ENCODE results near the gene GSX2. TPM values are rescaled to one million over a fixed set of nuclear protein-coding genes. Genes with fewer than 3 reads are reported as not detected.

GSX2 gene
- total and polyA plus RNA-seq, 2 of the 8 experiments (the other 6 are each of a cell fraction or from before 2014, with no cell fraction given) = not detected

DNA sequence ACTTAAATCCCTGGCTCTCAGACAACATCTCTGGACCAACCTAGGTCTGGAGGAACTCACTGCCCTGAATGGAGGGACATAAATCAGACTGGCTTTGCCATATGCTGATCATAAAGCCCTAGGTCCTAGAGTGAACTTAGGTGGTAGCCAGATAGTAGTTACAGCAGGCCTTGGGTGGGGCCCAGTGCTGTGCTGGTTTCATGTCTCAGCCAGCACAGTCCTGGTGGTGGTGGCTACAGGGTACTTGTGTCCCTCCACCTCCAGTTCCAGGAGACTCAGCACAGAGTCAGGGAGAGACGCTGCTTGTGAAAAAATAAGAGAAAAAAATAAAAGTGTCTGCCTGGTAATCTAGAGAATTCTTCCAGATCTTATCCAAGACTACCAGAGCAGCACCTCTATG is 40.3 kb downstream of the GSX2 start:
- no peaks in the 10 kb centered on the region for H3K79me2 ChIP-seq (ENCODE audit: control insufficient read depth in 1 of 2, insufficient read depth in 2 of 2, low read length in 2 of 2)
- no peak overlapping the region for H2BK15ac ChIP-seq (ENCODE audit: low read length)
- H3K36me3 ChIP-seq (ENCODE audit: control insufficient read depth in 2 of 4, insufficient read depth in 4 of 4, low read length in 3 of 4) = no peaks in the 10 kb centered on the region
- DNase-seq (ENCODE audit: low read depth in 1 of 2, low spot score in 2 of 2) = no peak
- 95% methylated on average over 1 of the region's 1 CpG; no CpG with 5 or more reads in 1 of the 2 experiments for WGBS, 2 experiments (ENCODE audit: extremely low coverage in 1 of 2, insufficient coverage in 1 of 2, insufficient read length in 1 of 2, insufficient replicate concordance in 2 of 2, low coverage in 1 of 2, low lambda C conversion rate in 2 of 2, missing lambda C conversion rate in 1 of 2)
- H3K9me3 ChIP-seq (ENCODE audit: insufficient read depth in 2 of 2, low read depth in 1 of 2, low read length in 1 of 2) = no peaks in the 10 kb centered on the region
- no peak overlapping the region for H3K23ac ChIP-seq (ENCODE audit: insufficient read length)
- no peak overlapping the region for H2AFZ ChIP-seq (ENCODE audit: low read length)
- H2BK5ac ChIP-seq (ENCODE audit: low read depth, low read length) = no peak overlapping the region
- H2BK120ac ChIP-seq (replicated peaks; ENCODE audit: low read depth, low read length) = no peak overlapping the region
- CTCF ChIA-PET (ENCODE audit: partially characterized antibody) = interaction anchor here (0.6 kb wide), 1 partner anchor 213 kb away, joined by 4 read pairs; no protein-coding TSS in a partner anchor
- no peaks in the 10 kb centered on the region for H4K20me1 ChIP-seq (replicated peaks in 1 of 2; ENCODE audit: control insufficient read depth in 1 of 2, insufficient read depth in 2 of 2, low read length in 2 of 2)
- no peak overlapping the region for H3K56ac ChIP-seq (replicated peaks; ENCODE audit: insufficient read length, low read depth, low read length)
- no peak overlapping the region for H3K4me3 ChIP-seq (ENCODE audit: extremely low read depth in 1 of 4, insufficient read depth in 2 of 4, low read depth in 3 of 4, low read length in 4 of 4)
- POLR2A ChIA-PET (ENCODE audit: partially characterized antibody) = no interaction called here
- H3K4me2 ChIP-seq (ENCODE audit: insufficient read depth in 1 of 2, low read depth in 2 of 2, low read length in 2 of 2) = no peak overlapping the region
- no peak overlapping the region for H3K9ac ChIP-seq (replicated peaks in 1 of 4; ENCODE audit: extremely low read depth in 1 of 4, low read depth in 3 of 4, low read length in 3 of 4)
- H3K27me3 ChIP-seq (replicated peaks in 1 of 4; ENCODE audit: control insufficient read depth in 3 of 4, extremely low read depth in 1 of 4, insufficient read depth in 3 of 4, low read length in 3 of 4) = no peaks in the 10 kb centered on the region
- no peak overlapping the region for H4K8ac ChIP-seq (ENCODE audit: extremely low read depth, insufficient read depth, low read length)
- H3K14ac ChIP-seq (ENCODE audit: insufficient read length) = no peak overlapping the region
- no peak for FAIRE-seq
- no peak overlapping the region for H3K18ac ChIP-seq (ENCODE audit: extremely low read depth, low read length)
- no peak overlapping the region for H2BK12ac ChIP-seq (ENCODE audit: low read depth, low read length)
- no peak overlapping the region for H2AK5ac ChIP-seq (ENCODE audit: low read depth, low read length)
- H4K5ac ChIP-seq (ENCODE audit: insufficient read length, low read depth, low read length) = no peak overlapping the region
- H3K27ac ChIP-seq (ENCODE audit: low read depth, low read length) = no peak overlapping the region
- H3K4ac ChIP-seq (replicated peaks; ENCODE audit: insufficient read length, low read depth, low read length) = no peak overlapping the region
- H3K23me2 ChIP-seq (ENCODE audit: low read depth, low read length) = no peaks in the 10 kb centered on the region
- no peaks in the 10 kb centered on the region for H3K4me1 ChIP-seq (replicated peaks in 1 of 4; ENCODE audit: control insufficient read depth in 3 of 4, insufficient read depth in 4 of 4, low read length in 3 of 4)
- H3K79me1 ChIP-seq (ENCODE audit: low read depth, low read length) = no peaks in the 10 kb centered on the region
- no peak overlapping the region for H4K91ac ChIP-seq (replicated peaks; ENCODE audit: insufficient read length, low read length)
- H2BK20ac ChIP-seq (ENCODE audit: low read length) = no peak overlapping the region
- TF ChIP-seq HDAC6 (IDR thresholded peaks at IDR 0.05; ENCODE audit: low read depth, low read length) (no peak), TAF7 (optimal IDR thresholded peaks at IDR 0.05; ENCODE audit: borderline replicate concordance, low read depth, low read length) (no peak), BCL11A (IDR thresholded peaks at IDR 0.05; ENCODE audit: low read depth in 2 of 2, low read length in 2 of 2) (no peak), KDM4A (IDR thresholded peaks at IDR 0.05; ENCODE audit: low read depth, low read length, severe bottlenecking) (no peak), EP300 (IDR thresholded peaks at IDR 0.05; ENCODE audit: borderline replicate concordance in 1 of 2, low read depth in 2 of 2, low read length in 2 of 2) (no peak), JUND (IDR thresholded peaks at IDR 0.05; ENCODE audit: low read length) (no peak), ASH2L (IDR thresholded peaks at IDR 0.05; ENCODE audit: low read length) (no peak), FOSL1 (IDR thresholded peaks at IDR 0.05; ENCODE audit: insufficient read depth, low read depth, low read length) (no peak), EGR1 (IDR thresholded peaks at IDR 0.05; ENCODE audit: borderline replicate concordance, low read depth, low read length) (no peak), BRCA1 (IDR thresholded peaks at IDR 0.05; ENCODE audit: low read depth, low read length) (no peak), HDAC2 (IDR thresholded peaks at IDR 0.05; ENCODE audit: borderline replicate concordance in 1 of 2, low read depth in 2 of 2, low read length in 2 of 2) (no peak)
- TF ChIP-seq, protein P1, sequence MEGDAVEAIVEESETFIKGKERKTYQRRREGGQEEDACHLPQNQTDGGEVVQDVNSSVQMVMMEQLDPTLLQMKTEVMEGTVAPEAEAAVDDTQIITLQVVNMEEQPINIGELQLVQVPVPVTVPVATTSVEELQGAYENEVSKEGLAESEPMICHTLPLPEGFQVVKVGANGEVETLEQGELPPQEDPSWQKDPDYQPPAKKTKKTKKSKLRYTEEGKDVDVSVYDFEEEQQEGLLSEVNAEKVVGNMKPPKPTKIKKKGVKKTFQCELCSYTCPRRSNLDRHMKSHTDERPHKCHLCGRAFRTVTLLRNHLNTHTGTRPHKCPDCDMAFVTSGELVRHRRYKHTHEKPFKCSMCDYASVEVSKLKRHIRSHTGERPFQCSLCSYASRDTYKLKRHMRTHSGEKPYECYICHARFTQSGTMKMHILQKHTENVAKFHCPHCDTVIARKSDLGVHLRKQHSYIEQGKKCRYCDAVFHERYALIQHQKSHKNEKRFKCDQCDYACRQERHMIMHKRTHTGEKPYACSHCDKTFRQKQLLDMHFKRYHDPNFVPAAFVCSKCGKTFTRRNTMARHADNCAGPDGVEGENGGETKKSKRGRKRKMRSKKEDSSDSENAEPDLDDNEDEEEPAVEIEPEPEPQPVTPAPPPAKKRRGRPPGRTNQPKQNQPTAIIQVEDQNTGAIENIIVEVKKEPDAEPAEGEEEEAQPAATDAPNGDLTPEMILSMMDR (IDR thresholded peaks at IDR 0.05; ENCODE audit: control extremely low read depth in 1 of 3, insufficient read depth in 1 of 3, low read depth in 1 of 3, low read length in 3 of 3) = no peak

Data from H1 (cell line).